ENCODE measurements around the gene SLC16A3.

DNA sequence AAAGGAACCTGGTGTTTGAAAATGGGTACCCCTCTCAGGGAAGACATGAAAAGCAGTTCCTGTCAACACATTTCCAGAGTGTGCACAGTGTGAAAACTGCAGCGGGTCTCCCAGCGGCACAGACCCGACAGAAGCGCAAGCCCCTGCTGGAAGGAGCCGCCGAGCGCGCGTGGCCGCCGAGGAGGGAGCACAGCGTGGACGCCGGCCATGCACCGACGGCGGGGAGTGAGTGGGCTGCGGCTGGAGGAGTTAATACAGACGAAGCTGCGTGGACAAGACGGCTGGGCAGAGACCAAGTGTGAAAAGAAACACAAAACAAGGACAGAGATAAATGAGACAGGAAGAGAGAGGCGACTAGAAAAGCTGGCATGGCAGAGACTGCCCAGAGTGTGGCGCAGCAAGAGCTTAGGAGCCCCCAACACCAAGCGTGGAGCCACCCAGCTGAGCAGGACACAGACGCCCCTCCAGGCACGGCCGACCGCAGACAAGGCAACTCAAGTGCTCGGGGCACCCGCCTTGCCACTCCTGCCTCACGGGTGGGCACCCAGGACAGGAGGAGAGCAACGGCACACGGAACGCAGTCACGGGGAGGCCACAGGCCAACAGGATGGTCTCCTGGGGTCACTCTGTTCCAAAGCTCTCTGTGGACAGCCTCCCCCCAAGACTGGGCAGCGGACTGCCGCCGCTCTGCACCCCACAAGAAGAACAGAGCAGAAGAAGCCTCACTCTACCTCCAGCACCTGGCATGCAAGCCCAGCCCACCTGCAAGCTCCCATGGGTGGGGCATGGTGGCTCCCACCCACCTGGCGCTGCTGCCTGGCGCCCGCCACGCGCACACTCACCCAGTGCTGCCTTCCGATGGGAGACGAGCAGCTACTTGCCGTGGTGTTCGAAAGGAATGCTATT, 16.5 kb downstream of the SLC16A3 start:
- TF ChIP-seq, protein P1, sequence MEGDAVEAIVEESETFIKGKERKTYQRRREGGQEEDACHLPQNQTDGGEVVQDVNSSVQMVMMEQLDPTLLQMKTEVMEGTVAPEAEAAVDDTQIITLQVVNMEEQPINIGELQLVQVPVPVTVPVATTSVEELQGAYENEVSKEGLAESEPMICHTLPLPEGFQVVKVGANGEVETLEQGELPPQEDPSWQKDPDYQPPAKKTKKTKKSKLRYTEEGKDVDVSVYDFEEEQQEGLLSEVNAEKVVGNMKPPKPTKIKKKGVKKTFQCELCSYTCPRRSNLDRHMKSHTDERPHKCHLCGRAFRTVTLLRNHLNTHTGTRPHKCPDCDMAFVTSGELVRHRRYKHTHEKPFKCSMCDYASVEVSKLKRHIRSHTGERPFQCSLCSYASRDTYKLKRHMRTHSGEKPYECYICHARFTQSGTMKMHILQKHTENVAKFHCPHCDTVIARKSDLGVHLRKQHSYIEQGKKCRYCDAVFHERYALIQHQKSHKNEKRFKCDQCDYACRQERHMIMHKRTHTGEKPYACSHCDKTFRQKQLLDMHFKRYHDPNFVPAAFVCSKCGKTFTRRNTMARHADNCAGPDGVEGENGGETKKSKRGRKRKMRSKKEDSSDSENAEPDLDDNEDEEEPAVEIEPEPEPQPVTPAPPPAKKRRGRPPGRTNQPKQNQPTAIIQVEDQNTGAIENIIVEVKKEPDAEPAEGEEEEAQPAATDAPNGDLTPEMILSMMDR (IDR thresholded peaks at IDR 0.05) = no peak
- no peak for TF ChIP-seq POLR2A (IDR thresholded peaks at IDR 0.05)
- TF ChIP-seq EP300 (IDR thresholded peaks at IDR 0.05) = no peak
- no peak for TF ChIP-seq POLR2AphosphoS5 (IDR thresholded peaks at IDR 0.05)

Measured in gastroesophageal sphincter (tissue), 3 donors.